ENCODE data around the gene COL4A4. TPM values are rescaled to one million over a fixed set of nuclear protein-coding genes. Genes with fewer than 3 reads are reported as not detected.

Gene COL4A4
- total and polyA plus RNA-seq, 2 of the 13 experiments (the other 11 are each of a cell fraction or from before 2014, with no cell fraction given), result not detected

GRCh38 chr2:226999661-227000060 is 164.3 kb downstream of the COL4A4 start:
- BruUV-seq (replicated peaks), result no TSS peak
- FAIRE-seq, result no peak
- ChIA-PET CTCF (ENCODE audit: low intra/inter-chr PET ratio, low total read pairs) (no interaction called here), POLR2A (no interaction called here)
- H3K9me3 ChIP-seq (ENCODE audit: low read length), result no peaks in the 10 kb centered on the region
- no peak overlapping the region for H3K27ac ChIP-seq (ENCODE audit: extremely low read length, insufficient read depth, low read length)
- H3K36me3 ChIP-seq (replicated peaks in 1 of 2; ENCODE audit: control insufficient read depth in 1 of 2, insufficient read depth in 2 of 2, low read length in 2 of 2), result no peaks in the 10 kb centered on the region
- no peak overlapping the region for H3K9ac ChIP-seq (ENCODE audit: insufficient read depth, low read depth, low read length)
- TF ChIP-seq REXO4 (CRISPR knock-in tag; IDR thresholded peaks at IDR 0.05; ENCODE audit: borderline replicate concordance), result no peak
- in situ Hi-C loops (cut with HindIII; ENCODE audit: extremely low pct_ligation_motif_present, low pct_unique_long_range_greater_than_20kb) (no loop called here), intact Hi-C loops (cut with micrococcal nuclease; ENCODE audit: unreplicated experiment) (no loop called here)
- WGBS (ENCODE audit: low lambda C conversion rate), result 65% methylated on average over 2 of the region's 2 CpGs
- H4K20me1 ChIP-seq (ENCODE audit: insufficient read depth, low read length), result no peaks in the 10 kb centered on the region
- no peak overlapping the region for H3K4me2 ChIP-seq (ENCODE audit: low read depth, low read length)
- H3K79me2 ChIP-seq (ENCODE audit: insufficient read depth, low read length), result no peaks in the 10 kb centered on the region
- no peak for ATAC-seq
- no peak overlapping the region for H2AFZ ChIP-seq (ENCODE audit: low read length)
- no peaks in the 10 kb centered on the region for H3K27me3 ChIP-seq (ENCODE audit: control insufficient read depth in 1 of 2, insufficient read depth in 2 of 2, low read length in 2 of 2)
- no peaks in the 10 kb centered on the region for H3K4me1 ChIP-seq (ENCODE audit: insufficient read depth, low read length)
- no peak overlapping the region for H3K4me3 ChIP-seq (replicated peaks in 1 of 3; ENCODE audit: insufficient read depth in 1 of 3, low read depth in 2 of 3, low read length in 3 of 3)
- DNase-seq (ENCODE audit: low spot score), result no peak

GRCh38 chr2:226995625-226996041 is 168.4 kb downstream of the COL4A4 start:
- no peak for FAIRE-seq
- H2AFZ ChIP-seq (ENCODE audit: low read length), result no peak overlapping the region
- no peaks in the 10 kb centered on the region for H3K36me3 ChIP-seq (replicated peaks in 1 of 2; ENCODE audit: control insufficient read depth in 1 of 2, insufficient read depth in 2 of 2, low read length in 2 of 2)
- H3K27me3 ChIP-seq (ENCODE audit: control insufficient read depth in 1 of 2, insufficient read depth in 2 of 2, low read length in 2 of 2), result no peaks in the 10 kb centered on the region
- no peaks in the 10 kb centered on the region for H3K79me2 ChIP-seq (ENCODE audit: insufficient read depth, low read length)
- BruUV-seq (replicated peaks), result no TSS peak
- ChIA-PET CTCF (ENCODE audit: low intra/inter-chr PET ratio, low total read pairs) (interaction anchor here (1.3 kb wide), 1 partner anchor 111 kb away, joined by 8 read pairs; no protein-coding TSS in a partner anchor), POLR2A (no interaction called here)
- no peak overlapping the region for H3K4me2 ChIP-seq (ENCODE audit: low read depth, low read length)
- no peak overlapping the region for H3K4me3 ChIP-seq (replicated peaks in 1 of 3; ENCODE audit: insufficient read depth in 1 of 3, low read depth in 2 of 3, low read length in 3 of 3)
- no peak overlapping the region for H3K27ac ChIP-seq (ENCODE audit: extremely low read length, insufficient read depth, low read length)
- no peak for DNase-seq (ENCODE audit: low spot score)
- H3K9ac ChIP-seq (ENCODE audit: insufficient read depth, low read depth, low read length), result no peak overlapping the region
- intact Hi-C loops (cut with micrococcal nuclease; ENCODE audit: unreplicated experiment), result no loop called here
- in situ Hi-C loops (cut with HindIII; ENCODE audit: extremely low pct_ligation_motif_present, low pct_unique_long_range_greater_than_20kb), result no loop called here
- H3K9me3 ChIP-seq (ENCODE audit: low read length), result no peaks in the 10 kb centered on the region
- no peaks in the 10 kb centered on the region for H4K20me1 ChIP-seq (ENCODE audit: insufficient read depth, low read length)
- WGBS (ENCODE audit: low lambda C conversion rate), result 70% methylated on average over 15 of the region's 15 CpGs
- no peaks in the 10 kb centered on the region for H3K4me1 ChIP-seq (ENCODE audit: insufficient read depth, low read length)
- ATAC-seq, result no peak
- TF ChIP-seq ZNF367 (CRISPR knock-in tag; IDR thresholded peaks at IDR 0.05; ENCODE audit: borderline replicate concordance), result no peak
- peak; percentile 85 to 88 for TF ChIP-seq MAFK (conservative IDR thresholded peaks at IDR 0.05 in 1 of 2, IDR thresholded peaks at IDR 0.05 in 1 of 2; ENCODE audit: low read length in 2 of 2)
- TF ChIP-seq MAFF (IDR thresholded peaks at IDR 0.05; ENCODE audit: low read depth, low read length), result peak; percentile 73
- TF ChIP-seq CENPX (CRISPR knock-in tag; IDR thresholded peaks at IDR 0.05), result no peak
- TF ChIP-seq SP140L (CRISPR knock-in tag; IDR thresholded peaks at IDR 0.05; ENCODE audit: borderline replicate concordance), result no peak
- TF ChIP-seq ARID2 (CRISPR knock-in tag; IDR thresholded peaks at IDR 0.05; ENCODE audit: borderline replicate concordance), result no peak
- TF ChIP-seq MLXIP (CRISPR knock-in tag; IDR thresholded peaks at IDR 0.05; ENCODE audit: borderline replicate concordance), result no peak
- no peak for TF ChIP-seq SMAD3 (CRISPR knock-in tag; IDR thresholded peaks at IDR 0.05)
- no peak for TF ChIP-seq KDM5A (IDR thresholded peaks at IDR 0.05; ENCODE audit: borderline replicate concordance, low read length)
- TF ChIP-seq DMTF1 (CRISPR knock-in tag; IDR thresholded peaks at IDR 0.05), result no peak
- no peak for TF ChIP-seq ZNF563 (CRISPR knock-in tag; IDR thresholded peaks at IDR 0.05)

All from HepG2 (cell line).